EH (cell line): ENCODE measurements around the gene UBB.

ENCODE experiments used
- DNase-seq: peaks from one replicate; pipeline ENCODE4 v3.0.0-alpha.2; 2015; ENCODE audit warnings: low read depth

UBB gene

GRCh38 chr17:16380640-16381495 lies at the start of gene UBB:
Gene UBB, plus strand, starts transcription at chr17:16381091. Its CDS starts 817 bp downstream, at chr17:16381908.
- peak; percentile 97 for DNase-seq

GRCh38 chr17:16338391-16338790 lies 42.5 kb upstream of the UBB start:
- no peak for DNase-seq

GRCh38 chr17:16339402-16339801 lies 41.5 kb upstream of the UBB start:
- no peak for DNase-seq

- no peak for DNase-seq
These were observed 40.9 kb upstream of the UBB start for GRCh38 chr17:16339959-16340358.

GRCh38 chr17:16342979-16343378 lies 37.9 kb upstream of the UBB start:
- DNase-seq: peak; percentile 61

- no peak for DNase-seq
These were observed 37.3 kb upstream of the UBB start for GRCh38 chr17:16343569-16343968.

- DNase-seq: no peak
These were observed 35.3 kb upstream of the UBB start for GRCh38 chr17:16345565-16345964.

GRCh38 chr17:16346721-16347271 lies 34.1 kb upstream of the UBB start:
- DNase-seq: no peak

- DNase-seq: no peak
These were observed 32.3 kb upstream of the UBB start for GRCh38 chr17:16348586-16348985.

GRCh38 chr17:16349431-16349830 lies 31.5 kb upstream of the UBB start:
- no peak for DNase-seq

GRCh38 chr17:16351831-16352230 lies 29.1 kb upstream of the UBB start:
- DNase-seq: peak; percentile 57

GRCh38 chr17:16352303-16352666 lies 28.6 kb upstream of the UBB start:
- peak; percentile 42 for DNase-seq

- peak; percentile 46 for DNase-seq
These were observed 28.1 kb upstream of the UBB start for GRCh38 chr17:16352667-16353316.

GRCh38 chr17:16353317-16354174 lies 27.3 kb upstream of the UBB start, which contains the start of gene CENPV:
Gene CENPV, minus strand, starts transcription at chr17:16353469. Its CDS starts 33 bp downstream, at chr17:16353436.
- DNase-seq: peak; percentile 48

GRCh38 chr17:16354585-16354984 lies 26.3 kb upstream of the UBB start:
- DNase-seq: no peak

- no peak for DNase-seq
These were observed 22.5 kb upstream of the UBB start for GRCh38 chr17:16358394-16358793.

- DNase-seq: no peak
These were observed 19.0 kb upstream of the UBB start for GRCh38 chr17:16361874-16362273.

- DNase-seq: peak; percentile 73
These were observed 16.9 kb upstream of the UBB start for GRCh38 chr17:16363749-16364536.

GRCh38 chr17:16364625-16365024 lies 16.3 kb upstream of the UBB start:
- no peak for DNase-seq

GRCh38 chr17:16371742-16372141 lies 9.1 kb upstream of the UBB start:
- DNase-seq: peak; percentile 84
